HG02678 (cell line): ENCODE measurements around the gene MAGEB6.
"Not testable (repeated sequence)": the region's sequence is repeated elsewhere in the genome, so short reads cannot be mapped to it uniquely, and the experiment has no call there.

Experiments used
- ATAC-seq: cut with Tn5 transposase; IDR thresholded peaks from one replicate; pipeline ENCODE4 v1.9.1; 2021; ENCODE audit warnings: mild to moderate bottlenecking, moderate library complexity; ENCODE audit not compliant: unreplicated experiment

MAGEB6 gene

GRCh38 chrX:26192204-26192603, at the start of gene MAGEB6:
TSS of gene MAGEB6 (plus strand) at chrX:26192440. CDS start at chrX:26193847, 1,407 bp downstream.
- no peak for ATAC-seq

GRCh38 chrX:26146024-26146423, 46.2 kb upstream of the MAGEB6 start:
- no peak for ATAC-seq

- no peak for ATAC-seq
These were observed 31.9 kb upstream of the MAGEB6 start, which contains the start of gene MAGEB6B for GRCh38 chrX:26160301-26160700. TSS of gene MAGEB6B (plus strand) at chrX:26160601. CDS start at chrX:26160601, 0 bp downstream.

GRCh38 chrX:26203561-26203960, 11.3 kb downstream of the MAGEB6 start:
- no peak for ATAC-seq

- ATAC-seq: not testable (repeated sequence)
These were observed 12.5 kb downstream of the MAGEB6 start for GRCh38 chrX:26204717-26205116.

- no peak for ATAC-seq
These were observed 15.8 kb downstream of the MAGEB6 start for GRCh38 chrX:26208012-26208411.

- no peak for ATAC-seq
These were observed 23.6 kb downstream of the MAGEB6 start, which contains the start of gene MAGEB5 for GRCh38 chrX:26215869-26216268. TSS of gene MAGEB5 (plus strand) at chrX:26216169. CDS start at chrX:26217302, 1,133 bp downstream.

GRCh38 chrX:26219351-26219750, 27.1 kb downstream of the MAGEB6 start:
- no peak for ATAC-seq

- ATAC-seq: no peak
These were observed 41.9 kb downstream of the MAGEB6 start for GRCh38 chrX:26234177-26234576.
